ENCODE measurements around the gene MAFB. TPM values are rescaled to one million over a fixed set of nuclear protein-coding genes. Genes with fewer than 3 reads are reported as not detected.

Gene MAFB
- polyA plus RNA-seq, 3 donors = 113 to 161 (median 134) TPM

GRCh38 chr20:40711079-40711478 is 22.0 kb upstream of the MAFB start:
- H3K27me3 Mint-ChIP-seq (ENCODE audit: low read depth in 3 of 3) = peaks cover 26 to 28% (median 27%) of the 10 kb centered on the region in 3 donors
- H3K27ac Mint-ChIP-seq = no peak overlapping the region
- H3K36me3 Mint-ChIP-seq = peaks cover 0 to 1% of the 10 kb centered on the region in 2 donors

GRCh38 chr20:40710603-40711002 is 21.6 kb upstream of the MAFB start:
- Histone ChIP-seq H3K4me1 (ENCODE audit: control insufficient read depth in 1 of 2, insufficient read depth in 2 of 2, low read length in 2 of 2) (no peaks in the 10 kb centered on the region), H4K20me1 (ENCODE audit: insufficient read depth, low read length) (no peaks in the 10 kb centered on the region), H3K27me3 (ENCODE audit: control insufficient read depth in 2 of 2, insufficient read depth in 2 of 2, low read length in 2 of 2) (peaks cover 11 to 20% of the 10 kb centered on the region in 2 donors), H3K9ac (ENCODE audit: insufficient read depth, low read length, poor library complexity, severe bottlenecking) (no peak overlapping the region), H3K4me2 (replicated peaks; ENCODE audit: extremely low read depth, low read length, poor library complexity, severe bottlenecking) (no peak overlapping the region), H3K27ac (ENCODE audit: low read depth in 1 of 2, low read length in 2 of 2) (no peak overlapping the region), H3K9me3 (replicated peaks in 1 of 2; ENCODE audit: control insufficient read depth in 1 of 2, insufficient read depth in 1 of 2, low read length in 2 of 2) (no peaks in the 10 kb centered on the region), H2AFZ (ENCODE audit: insufficient read depth, low read depth, low read length, poor library complexity, severe bottlenecking) (no peak overlapping the region), H3K36me3 (replicated peaks in 1 of 2; ENCODE audit: control insufficient read depth in 1 of 2, insufficient read depth in 2 of 2, low read length in 2 of 2) (no peaks in the 10 kb centered on the region), H3K4me3 (replicated peaks in 1 of 3; ENCODE audit: low read depth in 2 of 3, low read length in 3 of 3) (no peak overlapping the region), H3K79me2 (ENCODE audit: insufficient read depth, low read length) (no peaks in the 10 kb centered on the region)
- DNase-seq = no peak
- intact Hi-C loops (cut with micrococcal nuclease) = no loop called here
- H3K36me3 Mint-ChIP-seq = no peaks in the 10 kb centered on the region
- no peak overlapping the region for H3K27ac Mint-ChIP-seq
- WGBS (ENCODE audit: insufficient coverage) = 96% methylated on average over 10 of the region's 13 CpGs
- peak overlapping the region in 1 of 2 donors; percentile 35 for H3K4me3 Mint-ChIP-seq
- H3K27me3 Mint-ChIP-seq (ENCODE audit: low read depth in 3 of 3) = peaks cover 26 to 28% (median 27%) of the 10 kb centered on the region in 3 donors
- H3K4me1 Mint-ChIP-seq = no peaks in the 10 kb centered on the region
- no peaks in the 10 kb centered on the region for H3K9me3 Mint-ChIP-seq
- TF ChIP-seq CTCF (IDR thresholded peaks at IDR 0.05) = no peak

More at GRCh38 chr20:40711079-40711478, 22.0 kb upstream of the MAFB start:
- Mint-ChIP-seq H3K4me1 (no peaks in the 10 kb centered on the region), H3K4me3 (peak overlapping the region in 1 of 2 donors; percentile 35), H3K9me3 (no peaks in the 10 kb centered on the region)
- Histone ChIP-seq H3K4me2 (replicated peaks; ENCODE audit: extremely low read depth, low read length, poor library complexity, severe bottlenecking) (no peak overlapping the region), H4K20me1 (ENCODE audit: insufficient read depth, low read length) (no peaks in the 10 kb centered on the region), H3K4me1 (ENCODE audit: control insufficient read depth in 1 of 2, insufficient read depth in 2 of 2, low read length in 2 of 2) (no peaks in the 10 kb centered on the region), H3K79me2 (ENCODE audit: insufficient read depth, low read length) (no peaks in the 10 kb centered on the region), H3K27me3 (ENCODE audit: control insufficient read depth in 2 of 2, insufficient read depth in 2 of 2, low read length in 2 of 2) (peaks cover 11 to 20% of the 10 kb centered on the region in 2 donors), H3K9me3 (replicated peaks in 1 of 2; ENCODE audit: control insufficient read depth in 1 of 2, insufficient read depth in 1 of 2, low read length in 2 of 2) (no peaks in the 10 kb centered on the region), H3K27ac (ENCODE audit: low read depth in 1 of 2, low read length in 2 of 2) (no peak overlapping the region), H2AFZ (ENCODE audit: insufficient read depth, low read depth, low read length, poor library complexity, severe bottlenecking) (no peak overlapping the region), H3K9ac (ENCODE audit: insufficient read depth, low read length, poor library complexity, severe bottlenecking) (no peak overlapping the region), H3K36me3 (replicated peaks in 1 of 2; ENCODE audit: control insufficient read depth in 1 of 2, insufficient read depth in 2 of 2, low read length in 2 of 2) (no peaks in the 10 kb centered on the region), H3K4me3 (replicated peaks in 1 of 3; ENCODE audit: low read depth in 2 of 3, low read length in 3 of 3) (no peak overlapping the region)
- TF ChIP-seq CTCF (IDR thresholded peaks at IDR 0.05) = no peak
- 82% methylated on average over 12 of the region's 13 CpGs for WGBS (ENCODE audit: insufficient coverage)
- intact Hi-C loops (cut with micrococcal nuclease) = no loop called here
- no peak for DNase-seq

Measured in CD14-positive monocyte (primary cell).